HEK293 (cell line): ENCODE measurements around the gene KYAT1.

ENCODE experiments used
- GFI1B ChIP-seq: fragments of 450-650 bp; formaldehyde crosslinking; IDR thresholded peaks from 2 replicates; pipeline ENCODE4 v1.5.1; 2016; ENCODE audit warnings: missing biosample characterization, missing genetic modification characterization
- GLIS1 ChIP-seq: fragments of 450-650 bp; formaldehyde crosslinking; IDR thresholded peaks from 2 replicates; pipeline ENCODE4 v1.5.1; 2016; ENCODE audit warnings: missing biosample characterization, missing genetic modification characterization
- MYNN ChIP-seq: fragments of 450-650 bp; formaldehyde crosslinking; IDR thresholded peaks from 2 replicates; pipeline ENCODE4 v1.5.1; 2016; ENCODE audit warnings: missing biosample characterization, missing genetic modification characterization, borderline replicate concordance
- PBX3 ChIP-seq: sonication (generic); formaldehyde crosslinking; IDR thresholded peaks from 2 replicates; pipeline ENCODE4 v1.8.1; 2022; ENCODE audit warnings: mild to moderate bottlenecking, moderate library complexity, missing genetic modification reagents
- YY1 ChIP-seq: fragments of 450-650 bp; formaldehyde crosslinking; IDR thresholded peaks from 2 replicates; pipeline ENCODE4 v1.5.1; 2018; ENCODE audit warnings: missing biosample characterization, missing genetic modification characterization
- ZBTB1 ChIP-seq: fragments of 450-650 bp; formaldehyde crosslinking; IDR thresholded peaks from 2 replicates; pipeline ENCODE4 v1.5.1; 2016; ENCODE audit warnings: missing biosample characterization, missing genetic modification characterization
- ZNF133 ChIP-seq: fragments of 450-650 bp; formaldehyde crosslinking; IDR thresholded peaks from 2 replicates; pipeline ENCODE4 v1.5.1; 2016; ENCODE audit warnings: missing biosample characterization, missing genetic modification characterization
- ZNF157 ChIP-seq: fragments of 450-650 bp; formaldehyde crosslinking; IDR thresholded peaks from 2 replicates; pipeline ENCODE4 v1.5.1; 2016; ENCODE audit warnings: missing biosample characterization, missing genetic modification characterization
- ZNF302 ChIP-seq: fragments of 450-650 bp; formaldehyde crosslinking; IDR thresholded peaks from 2 replicates; pipeline ENCODE4 v1.5.1; 2016; ENCODE audit warnings: missing biosample characterization, missing genetic modification characterization, low read depth
- ZNF335 ChIP-seq: fragments of 450-650 bp; formaldehyde crosslinking; conservative IDR thresholded peaks from 2 replicates; pipeline ENCODE4 v1.5.1; 2016; ENCODE audit warnings: missing biosample characterization, missing genetic modification characterization
- ZNF658 ChIP-seq: fragments of 450-650 bp; formaldehyde crosslinking; IDR thresholded peaks from 2 replicates; pipeline ENCODE4; 2016; ENCODE audit warnings: missing biosample characterization, missing genetic modification characterization
- TF ChIP-seq, protein P1 (sequence below): fragments of 450-650 bp; formaldehyde crosslinking; IDR thresholded peaks from 2 replicates; pipeline ENCODE4 v1.5.1; 2016; ENCODE audit warnings: missing biosample characterization, missing genetic modification characterization
- TF ChIP-seq, protein P2 (sequence below): fragments of 450-650 bp; formaldehyde crosslinking; IDR thresholded peaks from 2 replicates; pipeline ENCODE4 v1.5.1; 2016; ENCODE audit warnings: missing biosample characterization, missing genetic modification characterization

DNA sequence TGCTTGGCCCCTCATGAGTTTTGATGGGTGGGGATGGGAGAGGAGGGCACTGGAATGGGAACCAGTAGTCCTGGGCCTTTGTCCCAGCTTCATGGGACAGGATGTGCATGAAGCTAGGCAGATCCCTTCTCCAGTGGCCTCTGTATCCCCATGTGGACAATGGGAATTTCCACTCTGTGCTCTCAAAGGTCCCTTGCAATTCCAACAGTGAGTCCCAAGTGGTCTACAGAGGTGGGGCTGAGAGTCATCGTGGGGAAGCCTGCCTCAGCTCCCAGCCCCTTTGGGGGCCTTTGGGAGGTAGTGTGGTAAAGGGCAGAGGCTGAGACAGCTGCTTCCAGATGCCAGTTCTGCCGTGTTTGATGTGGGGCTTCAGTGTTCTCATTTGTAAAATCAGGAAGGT lies 37.2 kb upstream of the KYAT1 start:
- TF ChIP-seq ZNF658, result no peak
- TF ChIP-seq GLIS1, result no peak
- TF ChIP-seq YY1 (tag by site-specific recombination), result no peak
- TF ChIP-seq ZNF302 (tag by site-specific recombination), result no peak
- TF ChIP-seq ZNF133 (tag by site-specific recombination), result no peak
- TF ChIP-seq, protein P1, sequence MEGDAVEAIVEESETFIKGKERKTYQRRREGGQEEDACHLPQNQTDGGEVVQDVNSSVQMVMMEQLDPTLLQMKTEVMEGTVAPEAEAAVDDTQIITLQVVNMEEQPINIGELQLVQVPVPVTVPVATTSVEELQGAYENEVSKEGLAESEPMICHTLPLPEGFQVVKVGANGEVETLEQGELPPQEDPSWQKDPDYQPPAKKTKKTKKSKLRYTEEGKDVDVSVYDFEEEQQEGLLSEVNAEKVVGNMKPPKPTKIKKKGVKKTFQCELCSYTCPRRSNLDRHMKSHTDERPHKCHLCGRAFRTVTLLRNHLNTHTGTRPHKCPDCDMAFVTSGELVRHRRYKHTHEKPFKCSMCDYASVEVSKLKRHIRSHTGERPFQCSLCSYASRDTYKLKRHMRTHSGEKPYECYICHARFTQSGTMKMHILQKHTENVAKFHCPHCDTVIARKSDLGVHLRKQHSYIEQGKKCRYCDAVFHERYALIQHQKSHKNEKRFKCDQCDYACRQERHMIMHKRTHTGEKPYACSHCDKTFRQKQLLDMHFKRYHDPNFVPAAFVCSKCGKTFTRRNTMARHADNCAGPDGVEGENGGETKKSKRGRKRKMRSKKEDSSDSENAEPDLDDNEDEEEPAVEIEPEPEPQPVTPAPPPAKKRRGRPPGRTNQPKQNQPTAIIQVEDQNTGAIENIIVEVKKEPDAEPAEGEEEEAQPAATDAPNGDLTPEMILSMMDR (tag by site-specific recombination), result no peak
- TF ChIP-seq MYNN (tag by site-specific recombination), result no peak
- no peak for TF ChIP-seq ZBTB1
- TF ChIP-seq ZNF157 (tag by site-specific recombination), result no peak
- TF ChIP-seq PBX3 (CRISPR knock-in tag), result no peak
- no peak for TF ChIP-seq ZNF335 (tag by site-specific recombination)
- TF ChIP-seq, protein P2, sequence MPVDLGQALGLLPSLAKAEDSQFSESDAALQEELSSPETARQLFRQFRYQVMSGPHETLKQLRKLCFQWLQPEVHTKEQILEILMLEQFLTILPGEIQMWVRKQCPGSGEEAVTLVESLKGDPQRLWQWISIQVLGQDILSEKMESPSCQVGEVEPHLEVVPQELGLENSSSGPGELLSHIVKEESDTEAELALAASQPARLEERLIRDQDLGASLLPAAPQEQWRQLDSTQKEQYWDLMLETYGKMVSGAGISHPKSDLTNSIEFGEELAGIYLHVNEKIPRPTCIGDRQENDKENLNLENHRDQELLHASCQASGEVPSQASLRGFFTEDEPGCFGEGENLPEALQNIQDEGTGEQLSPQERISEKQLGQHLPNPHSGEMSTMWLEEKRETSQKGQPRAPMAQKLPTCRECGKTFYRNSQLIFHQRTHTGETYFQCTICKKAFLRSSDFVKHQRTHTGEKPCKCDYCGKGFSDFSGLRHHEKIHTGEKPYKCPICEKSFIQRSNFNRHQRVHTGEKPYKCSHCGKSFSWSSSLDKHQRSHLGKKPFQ, result no peak
- TF ChIP-seq GFI1B (tag by site-specific recombination), result no peak
